ENCODE results near the gene CLDN22. TPM values are rescaled to one million over a fixed set of nuclear protein-coding genes. Genes with fewer than 3 reads are reported as not detected.

CLDN22 gene
- total and polyA plus RNA-seq, 2 donors (not counting 1 experiment from before 2014, with no cell fraction given) = not detected

GRCh38 chr4:183333983-183334382, 13.9 kb upstream of the CLDN22 start:
- CTCF ChIA-PET = no interaction called here
- H3K9me3 Mint-ChIP-seq (ENCODE audit: insufficient read depth) = no peaks in the 10 kb centered on the region
- DNase-seq = no peak
- no peaks in the 10 kb centered on the region for H3K79me2 ChIP-seq (ENCODE audit: control insufficient read depth, insufficient read depth, low read length)
- no peak overlapping the region for H3K9ac ChIP-seq (ENCODE audit: low read length)
- peaks cover 0 to 3% (median 0%) of the 10 kb centered on the region in 3 donors for H3K9me3 ChIP-seq (ENCODE audit: control extremely low read depth in 1 of 3, control insufficient read depth in 2 of 3, insufficient read depth in 1 of 3, low read length in 2 of 3)
- H3K4me1 ChIP-seq (ENCODE audit: control insufficient read depth in 2 of 2, insufficient read depth in 2 of 2, low read length in 2 of 2) = no peaks in the 10 kb centered on the region
- no peak for TF ChIP-seq CTCF (IDR thresholded peaks at IDR 0.05)
- TF ChIP-seq EZH2 (IDR thresholded peaks at IDR 0.05; ENCODE audit: borderline replicate concordance, insufficient read depth, low read depth, low read length, poor library complexity, severe bottlenecking) = no peak
- intact Hi-C loops (cut with micrococcal nuclease) = no loop called here
- H3K4me1 Mint-ChIP-seq = no peaks in the 10 kb centered on the region
- no peak for ATAC-seq (ENCODE audit: low read depth)
- no peak overlapping the region for H3K27ac ChIP-seq (ENCODE audit: low read length in 2 of 2)
- H3K27ac Mint-ChIP-seq = no peak overlapping the region
- H3K4me3 ChIP-seq (ENCODE audit: control extremely low read depth in 1 of 5, extremely low read depth in 1 of 5, insufficient read depth in 1 of 5, low read depth in 2 of 5, low read length in 4 of 5) = no peak overlapping the region
- no peak overlapping the region for H3K4me2 ChIP-seq (replicated peaks; ENCODE audit: low read depth, low read length, poor library complexity, severe bottlenecking)
- H3K36me3 ChIP-seq (replicated peaks in 1 of 2; ENCODE audit: control extremely low read depth in 1 of 2, control insufficient read depth in 1 of 2, extremely low read depth in 1 of 2, insufficient read depth in 2 of 2, low read length in 1 of 2) = no peaks in the 10 kb centered on the region
- peaks cover 0 to 4% (median 0%) of the 10 kb centered on the region in 4 experiments for H3K27me3 ChIP-seq (replicated peaks in 1 of 4; ENCODE audit: control extremely low read depth in 1 of 4, control insufficient read depth in 3 of 4, insufficient read depth in 4 of 4, low read length in 3 of 4)
- POLR2A ChIA-PET = no interaction called here
- 100% methylated on average over 1 of the region's 6 CpGs for WGBS (ENCODE audit: insufficient coverage)
- no peak overlapping the region for H3K4me3 Mint-ChIP-seq
- peaks cover 5% of the 10 kb centered on the region for H3K27me3 Mint-ChIP-seq
- H4K20me1 ChIP-seq (ENCODE audit: control insufficient read depth, insufficient read depth, low read length, poor library complexity, severe bottlenecking) = no peaks in the 10 kb centered on the region
- no peak overlapping the region for H2AFZ ChIP-seq (ENCODE audit: insufficient read depth, low read depth, low read length, poor library complexity, severe bottlenecking)

GRCh38 chr4:183333202-183333601, 13.1 kb upstream of the CLDN22 start:
- no peak overlapping the region for H3K9ac ChIP-seq (ENCODE audit: low read length)
- H3K79me2 ChIP-seq (ENCODE audit: control insufficient read depth, insufficient read depth, low read length) = no peaks in the 10 kb centered on the region
- Mint-ChIP-seq H3K9me3 (ENCODE audit: insufficient read depth) (no peaks in the 10 kb centered on the region), H3K4me1 (no peaks in the 10 kb centered on the region), H3K27me3 (peaks cover 5% of the 10 kb centered on the region), H3K4me3 (no peak overlapping the region), H3K27ac (no peak overlapping the region)
- no peak overlapping the region for H2AFZ ChIP-seq (ENCODE audit: insufficient read depth, low read depth, low read length, poor library complexity, severe bottlenecking)
- H3K9me3 ChIP-seq (ENCODE audit: control extremely low read depth in 1 of 3, control insufficient read depth in 2 of 3, insufficient read depth in 1 of 3, low read length in 2 of 3) = peaks cover 0 to 3% (median 0%) of the 10 kb centered on the region in 3 donors
- H3K27me3 ChIP-seq (replicated peaks in 1 of 4; ENCODE audit: control extremely low read depth in 1 of 4, control insufficient read depth in 3 of 4, insufficient read depth in 4 of 4, low read length in 3 of 4) = peaks cover 0 to 4% (median 0%) of the 10 kb centered on the region in 4 experiments
- no peak for DNase-seq
- no peak overlapping the region for H3K27ac ChIP-seq (ENCODE audit: low read length in 2 of 2)
- ChIA-PET POLR2A (no interaction called here), CTCF (no interaction called here)
- 92% methylated on average over 9 of the region's 9 CpGs for WGBS (ENCODE audit: insufficient coverage)
- H3K4me2 ChIP-seq (replicated peaks; ENCODE audit: low read depth, low read length, poor library complexity, severe bottlenecking) = no peak overlapping the region
- ATAC-seq (ENCODE audit: low read depth) = no peak
- intact Hi-C loops (cut with micrococcal nuclease) = no loop called here
- no peaks in the 10 kb centered on the region for H4K20me1 ChIP-seq (ENCODE audit: control insufficient read depth, insufficient read depth, low read length, poor library complexity, severe bottlenecking)
- no peaks in the 10 kb centered on the region for H3K4me1 ChIP-seq (ENCODE audit: control insufficient read depth in 2 of 2, insufficient read depth in 2 of 2, low read length in 2 of 2)
- no peak overlapping the region for H3K4me3 ChIP-seq (ENCODE audit: control extremely low read depth in 1 of 5, extremely low read depth in 1 of 5, insufficient read depth in 1 of 5, low read depth in 2 of 5, low read length in 4 of 5)
- no peaks in the 10 kb centered on the region for H3K36me3 ChIP-seq (replicated peaks in 1 of 2; ENCODE audit: control extremely low read depth in 1 of 2, control insufficient read depth in 1 of 2, extremely low read depth in 1 of 2, insufficient read depth in 2 of 2, low read length in 1 of 2)
- TF ChIP-seq CTCF (IDR thresholded peaks at IDR 0.05) (no peak), EZH2 (IDR thresholded peaks at IDR 0.05; ENCODE audit: borderline replicate concordance, insufficient read depth, low read depth, low read length, poor library complexity, severe bottlenecking) (no peak)

Measured in B cell (primary cell).